AG09309 (cell line): Measurements from ENCODE around the gene ZFYVE28.

Experiments
- DNase-seq: peaks from one replicate; pipeline ENCODE4 v3.0.0-alpha.2; 2010; ENCODE audit warnings: low read depth
- H3K4me3 ChIP-seq: 2 replicates; pipeline ENCODE4 v1.5.1; 2011; ENCODE audit warnings: mild to moderate bottlenecking, low read depth, low read length, moderate library complexity; ENCODE audit not compliant: control insufficient read depth
- CTCF ChIP-seq: IDR thresholded peaks from 2 replicates; pipeline ENCODE4 v1.5.1; 2011; ENCODE audit warnings: mild to moderate bottlenecking, low read depth, low read length, inconsistent platforms; ENCODE audit not compliant: insufficient read depth, control insufficient read depth; ENCODE audit errors: missing control alignments

Gene ZFYVE28

DNA sequence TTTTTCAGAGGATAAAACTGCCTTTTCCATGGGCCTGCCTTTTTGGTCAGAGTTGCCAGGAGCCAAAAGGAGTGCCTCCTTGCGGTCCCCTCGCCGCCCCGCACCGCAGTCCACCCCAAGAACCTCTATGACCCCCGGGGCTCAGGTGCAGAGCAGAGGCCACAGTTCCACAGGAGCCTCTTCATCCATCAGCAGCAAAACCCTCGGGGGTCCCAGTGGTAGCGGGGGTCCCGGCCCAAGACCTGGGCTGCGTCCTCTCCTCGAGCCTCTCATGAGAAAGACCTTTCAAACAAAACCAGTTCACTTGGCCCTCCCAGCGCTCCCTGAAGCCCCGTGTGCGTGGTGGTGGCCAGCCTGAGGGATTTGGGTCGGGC lies 16.8 kb downstream of the ZFYVE28 start:
- no peak for DNase-seq
- no peak for TF ChIP-seq CTCF
- peak overlapping the region; percentile 11; the same call in 1 of the 2 replicates for H3K4me3 ChIP-seq

GRCh38 chr4:2400841-2401609 lies 17.4 kb downstream of the ZFYVE28 start:
- DNase-seq = no peak
- no peak for TF ChIP-seq CTCF
- no peak overlapping the region for H3K4me3 ChIP-seq

- H3K4me3 ChIP-seq = no peak overlapping the region
- TF ChIP-seq CTCF = no peak
- no peak for DNase-seq
Measured at GRCh38 chr4:2399631-2400190, 18.7 kb downstream of the ZFYVE28 start.

DNA sequence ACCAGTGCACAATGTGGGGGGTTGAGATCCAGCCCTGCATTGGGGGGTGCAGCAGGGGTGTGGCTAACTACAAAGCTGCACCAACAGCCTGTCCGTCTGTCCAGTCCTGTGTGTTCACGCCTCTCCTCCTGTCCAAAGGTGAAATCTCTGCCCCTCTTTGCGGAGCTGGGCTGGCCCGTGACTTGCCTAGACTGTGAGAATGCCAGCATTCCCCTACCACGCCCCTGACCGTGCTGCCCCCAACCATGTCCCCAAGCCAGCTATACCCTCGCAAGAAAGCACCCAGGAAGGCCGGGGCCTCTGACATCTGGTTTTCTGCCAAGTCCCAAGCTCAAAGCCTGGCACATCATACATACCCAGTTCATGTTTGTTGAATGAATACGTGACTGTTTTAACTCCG lies 19.2 kb downstream of the ZFYVE28 start:
- no peak overlapping the region for H3K4me3 ChIP-seq
- TF ChIP-seq CTCF = no peak
- no peak for DNase-seq

DNA sequence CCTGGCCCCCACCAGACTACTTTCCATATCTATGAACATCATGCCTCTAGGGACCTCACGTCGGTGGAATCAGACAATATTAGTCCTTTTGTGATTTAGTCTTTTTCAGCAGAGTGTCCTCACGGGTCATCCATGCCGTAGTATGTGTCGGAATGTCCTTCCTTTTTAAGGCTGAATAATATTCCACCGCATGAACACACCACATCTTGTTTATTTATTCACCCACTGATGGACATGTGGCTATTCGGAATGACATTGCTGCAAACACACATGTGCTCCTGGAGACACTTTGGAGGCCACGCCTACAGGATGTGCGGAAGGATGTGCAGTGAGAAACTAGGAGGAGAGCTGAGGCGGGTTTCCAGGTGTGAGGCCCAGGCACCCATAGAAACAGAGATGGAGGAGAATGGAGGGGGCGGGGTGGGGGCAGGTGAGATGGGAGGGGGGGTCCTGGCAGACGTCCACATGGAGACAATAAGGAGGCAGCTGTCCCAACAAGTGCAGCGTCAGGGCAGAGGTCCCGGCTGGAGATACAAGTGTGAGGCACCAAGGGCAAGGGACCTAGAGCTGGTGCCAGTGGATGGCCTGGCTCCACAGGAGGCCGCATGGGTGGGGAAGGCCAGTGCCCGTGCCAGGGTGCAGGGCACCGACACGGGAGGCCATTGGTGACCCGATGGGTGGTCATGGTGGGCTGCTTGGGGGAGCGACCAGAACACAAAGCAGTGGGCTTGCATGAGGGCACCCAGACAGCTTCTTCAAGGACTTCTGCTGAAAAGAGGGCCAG lies 20.7 kb downstream of the ZFYVE28 start:
- TF ChIP-seq CTCF = no peak
- no peak overlapping the region for H3K4me3 ChIP-seq
- no peak for DNase-seq

- no peak overlapping the region for H3K4me3 ChIP-seq
- DNase-seq = no peak
- no peak for TF ChIP-seq CTCF
Measured at GRCh38 chr4:2396781-2397368, 21.6 kb downstream of the ZFYVE28 start.
